Immature natural killer cell (primary cell): ENCODE data around the gene PXN. TPM values are rescaled to one million over a fixed set of nuclear protein-coding genes. Genes with fewer than 3 reads are reported as not detected.
A peak's percentile ranks its signal among the peaks of the same experiment; 100 is the strongest.

ENCODE experiments used
- DNase-seq, 3 donors: peaks; one replicate each; pipeline ENCODE4 v3.0.0; 2022; ENCODE audit warnings: mixed read lengths in 1 of 3
- H3K27ac Mint-ChIP-seq, 6 donors: one replicate each; pipeline ENCODE4 v1.8.0; 2020; ENCODE audit warnings: mixed read lengths in 6 of 6, mild to moderate bottlenecking in 5 of 6, inconsistent platforms in 4 of 6, moderate library complexity in 3 of 6
- H3K27me3 Mint-ChIP-seq, 3 donors: one replicate each; pipeline ENCODE4 v1.8.0; 2020 to 2021; ENCODE audit warnings: low read depth in 3 of 3, mild to moderate bottlenecking in 3 of 3, mixed read lengths in 3 of 3, moderate library complexity in 3 of 3, inconsistent platforms in 1 of 3
- H3K36me3 Mint-ChIP-seq, 3 donors: one replicate each; pipeline ENCODE4 v1.8.0; 2020; ENCODE audit warnings: mixed read lengths in 3 of 3, inconsistent platforms in 2 of 3, mild to moderate bottlenecking in 2 of 3
- H3K4me1 Mint-ChIP-seq, 2 donors: one replicate each; pipeline ENCODE4 v1.8.0; 2020; ENCODE audit warnings: inconsistent platforms in 2 of 2, mild to moderate bottlenecking in 2 of 2, mixed read lengths in 2 of 2, moderate library complexity in 1 of 2
- H3K4me3 Mint-ChIP-seq, 5 donors: one replicate each; pipeline ENCODE4 v1.8.0; 2020; ENCODE audit warnings: mild to moderate bottlenecking in 5 of 5, mixed read lengths in 5 of 5, inconsistent platforms in 3 of 5, moderate library complexity in 3 of 5
- H3K9me3 Mint-ChIP-seq, 6 donors: one replicate each; pipeline ENCODE4 v1.8.0; 2020; ENCODE audit warnings: mild to moderate bottlenecking in 6 of 6, mixed read lengths in 6 of 6, inconsistent platforms in 4 of 6, moderate library complexity in 3 of 6
- polyA plus RNA-seq, 3 donors: library from polyadenylated mRNA; unstranded; fragments of 300-500 nt; fragmentation: Illumina TruSeq; gene quantifications; one replicate each; pipeline ENCODE4 v1.2.3, GENCODE V29; 2021

PXN gene
- polyA plus RNA-seq, 3 donors from 2014 or later: 132 to 310 (median 240) TPM

DNA sequence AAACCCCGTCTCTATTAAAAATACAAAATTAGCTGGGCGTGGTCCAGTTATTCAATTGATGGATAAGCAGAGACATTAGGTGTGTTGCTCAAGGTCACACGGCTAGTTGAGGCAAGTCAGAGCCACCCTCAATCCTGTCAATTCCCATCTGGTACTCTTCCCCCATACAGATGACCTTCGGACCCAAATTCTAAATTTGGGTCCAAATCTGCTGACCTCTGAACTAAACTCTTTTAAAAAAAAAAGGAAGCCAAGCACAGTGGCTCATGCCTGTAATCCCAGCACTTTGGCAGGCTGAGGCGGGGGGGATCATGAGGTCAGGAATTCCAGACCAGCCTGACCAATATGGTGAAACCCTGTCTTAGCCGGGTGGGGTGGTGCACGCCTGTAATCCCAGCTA lies 94.9 kb downstream of the PXN start:
- Mint-ChIP-seq H3K9me3 (no peaks in the 10 kb centered on the region), H3K4me1 (no peaks in the 10 kb centered on the region), H3K36me3 (peaks cover 8 to 44% (median 12%) of the 10 kb centered on the region in 3 donors), H3K4me3 (no peak overlapping the region), H3K27me3 (peaks cover 0 to 2% (median 2%) of the 10 kb centered on the region in 3 donors), H3K27ac (no peak overlapping the region)
- DNase-seq: no peak

DNA sequence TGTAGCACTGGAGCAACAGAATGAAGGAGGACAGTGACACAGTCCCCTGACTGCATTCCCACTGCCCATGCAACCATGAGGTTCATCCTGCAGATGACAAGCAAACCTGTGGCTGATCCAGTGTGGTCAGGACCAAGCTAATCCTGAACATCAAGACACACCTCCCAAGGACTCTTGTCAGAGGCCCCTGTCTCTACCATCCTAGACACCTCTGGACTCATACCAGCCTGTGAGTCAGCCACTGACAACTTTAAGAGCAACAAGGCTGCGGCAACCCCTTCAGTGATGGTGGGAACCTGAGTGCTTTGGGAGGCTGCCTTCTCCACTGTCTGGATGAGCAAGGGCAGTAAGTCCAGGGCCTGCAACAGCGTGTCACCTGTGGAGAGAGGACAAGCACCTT lies 95.6 kb downstream of the PXN start:
- no peak overlapping the region for H3K4me3 Mint-ChIP-seq
- H3K4me1 Mint-ChIP-seq: no peaks in the 10 kb centered on the region
- DNase-seq: no peak
- no peak overlapping the region for H3K27ac Mint-ChIP-seq
- peaks cover 8 to 37% (median 12%) of the 10 kb centered on the region in 3 donors for H3K36me3 Mint-ChIP-seq
- no peaks in the 10 kb centered on the region for H3K9me3 Mint-ChIP-seq
- H3K27me3 Mint-ChIP-seq: peaks cover 0 to 2% (median 2%) of the 10 kb centered on the region in 3 donors

DNA sequence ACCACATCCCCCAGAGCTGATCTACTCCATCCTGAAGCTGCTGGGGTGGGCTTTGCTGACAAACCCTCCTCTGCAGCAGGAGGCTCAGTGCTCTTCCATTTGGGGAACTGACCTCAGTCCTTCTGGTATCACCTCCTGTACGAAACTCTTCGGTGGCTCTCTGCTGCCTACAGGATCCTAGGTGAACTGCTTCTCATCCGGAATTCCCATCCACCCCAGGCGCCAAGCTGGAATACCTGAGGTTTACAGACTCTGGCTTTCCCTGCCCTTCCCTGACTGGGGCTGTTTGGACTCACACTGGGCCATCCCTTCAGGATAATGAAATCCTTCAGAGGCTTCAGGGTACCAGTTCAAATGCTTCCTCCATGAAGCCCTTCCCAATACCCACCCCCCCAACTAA lies 97.2 kb downstream of the PXN start:
- Mint-ChIP-seq H3K9me3 (no peaks in the 10 kb centered on the region), H3K4me3 (no peak overlapping the region), H3K27me3 (peaks cover 0 to 2% (median 1%) of the 10 kb centered on the region in 3 donors), H3K36me3 (peaks cover 2 to 34% (median 9%) of the 10 kb centered on the region in 3 donors), H3K27ac (no peak overlapping the region), H3K4me1 (no peaks in the 10 kb centered on the region)
- DNase-seq: no peak

DNA sequence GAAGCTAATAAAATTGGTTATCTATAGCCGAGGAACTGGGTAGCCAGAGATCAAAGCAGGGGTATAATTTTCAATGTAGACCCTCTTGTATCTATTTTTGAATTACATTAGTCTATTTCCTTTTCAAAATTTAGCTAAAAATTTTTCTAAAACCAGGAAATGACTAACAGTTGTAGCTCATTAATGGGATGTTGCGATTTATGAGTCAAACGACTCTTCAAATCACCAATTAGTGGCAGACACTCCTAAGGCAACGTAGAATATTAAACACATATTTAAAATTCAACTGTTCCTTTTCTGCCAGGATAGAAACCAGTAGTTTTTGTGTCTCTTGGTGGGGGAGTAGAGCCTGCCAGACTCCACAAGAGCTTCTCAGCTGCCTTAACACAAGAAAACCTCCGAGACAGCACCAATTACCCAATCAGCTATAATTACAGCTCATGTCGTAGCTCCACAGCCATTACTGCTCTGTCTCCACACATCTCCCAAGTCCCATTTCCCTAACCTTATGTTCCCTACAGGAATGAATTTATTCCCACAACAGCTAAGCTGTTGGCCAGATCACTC lies 97.9 kb downstream of the PXN start:
- H3K27ac Mint-ChIP-seq: peak overlapping the region in 1 of 6 donors; percentile 50
- H3K27me3 Mint-ChIP-seq: peaks cover 0 to 2% (median 1%) of the 10 kb centered on the region in 3 donors
- H3K36me3 Mint-ChIP-seq: peaks cover under 1 to 32% (median 9%) of the 10 kb centered on the region in 3 donors
- no peak for DNase-seq
- H3K4me3 Mint-ChIP-seq: no peak overlapping the region
- no peaks in the 10 kb centered on the region for H3K4me1 Mint-ChIP-seq
- H3K9me3 Mint-ChIP-seq: no peaks in the 10 kb centered on the region

- peaks cover 14 to 40% (median 21%) of the 10 kb centered on the region in 3 donors for H3K36me3 Mint-ChIP-seq
- H3K9me3 Mint-ChIP-seq: no peaks in the 10 kb centered on the region
- no peaks in the 10 kb centered on the region for H3K4me1 Mint-ChIP-seq
- no peak for DNase-seq
- peaks cover 0 to 3% (median 2%) of the 10 kb centered on the region in 3 donors for H3K27me3 Mint-ChIP-seq
- no peak overlapping the region for H3K4me3 Mint-ChIP-seq
- no peak overlapping the region for H3K27ac Mint-ChIP-seq
These were observed 101.2 kb downstream of the PXN start for GRCh38 chr12:120164293-120164692.

DNA sequence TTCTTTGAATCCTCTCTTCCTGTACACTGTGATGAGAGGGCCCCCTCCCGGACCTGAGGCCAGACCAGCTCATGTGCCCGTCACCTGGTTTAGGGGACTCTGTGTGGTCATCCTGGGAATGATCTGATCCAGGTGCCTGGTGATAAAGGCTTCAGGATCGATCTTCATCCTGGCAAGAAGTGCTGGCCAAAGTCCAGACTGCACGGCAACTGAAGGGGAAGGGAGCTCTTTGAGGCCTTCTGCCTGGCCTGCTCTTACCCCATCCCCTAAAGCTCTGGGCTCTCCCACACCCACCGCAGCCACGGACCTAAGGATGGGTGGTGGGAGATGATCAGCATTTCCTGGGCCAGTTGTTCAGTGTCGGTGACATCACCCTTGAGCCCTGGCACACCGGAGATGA lies 102.8 kb downstream of the PXN start:
- DNase-seq: no peak
- Mint-ChIP-seq H3K27ac (no peak overlapping the region), H3K4me3 (no peak overlapping the region), H3K9me3 (no peaks in the 10 kb centered on the region), H3K4me1 (no peaks in the 10 kb centered on the region), H3K36me3 (peaks cover 20 to 35% (median 23%) of the 10 kb centered on the region in 3 donors), H3K27me3 (peaks cover 0 to 6% (median 0%) of the 10 kb centered on the region in 3 donors)

DNA sequence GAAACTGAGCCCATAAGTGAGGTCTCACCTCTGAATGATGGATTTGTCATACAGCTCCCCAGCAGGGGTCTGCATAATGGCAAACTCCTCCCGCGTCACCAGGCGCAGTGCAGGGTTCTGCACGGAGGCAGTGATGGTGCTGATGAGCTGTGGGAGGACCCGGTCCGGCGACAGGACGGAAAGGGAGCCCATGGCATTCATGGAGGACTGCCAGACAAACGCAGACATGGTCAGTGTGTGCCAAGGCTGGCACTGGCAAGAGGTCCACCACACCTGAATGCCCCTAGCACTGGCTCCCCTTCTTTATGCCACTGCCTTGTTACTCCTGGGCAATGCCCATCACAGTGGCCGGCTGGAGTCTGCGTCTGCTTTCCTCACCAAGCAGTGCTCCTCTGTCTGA lies 103.7 kb downstream of the PXN start:
- H3K27ac Mint-ChIP-seq: no peak overlapping the region
- no peak overlapping the region for H3K4me3 Mint-ChIP-seq
- no peak for DNase-seq
- no peaks in the 10 kb centered on the region for H3K4me1 Mint-ChIP-seq
- H3K9me3 Mint-ChIP-seq: no peaks in the 10 kb centered on the region
- H3K36me3 Mint-ChIP-seq: peaks cover 26 to 41% (median 31%) of the 10 kb centered on the region in 3 donors
- peaks cover 0 to 6% (median 0%) of the 10 kb centered on the region in 3 donors for H3K27me3 Mint-ChIP-seq

Other genes with a start within 250 kb of the PXN start
- gene RAB35, start 149.0 kb downstream of the PXN start, polyA plus RNA-seq: 10 to 100 TPM; 16.3 to 34.9 (median 26.3) TPM
- gene GCN1, start 71.0 kb downstream of the PXN start, polyA plus RNA-seq: 10 to 100 TPM in 2 of 3 donors, 1 to 10 TPM in 1; 9.7 to 26.4 (median 11.3) TPM
- 1,000 to 10,000 TPM in 1 of 3 donors, 100 to 1,000 TPM in 2; 528 to 1,271 (median 768) TPM for gene RPLP0, start 64.6 kb downstream of the PXN start, polyA plus RNA-seq
- gene RNU4-2, start 26.2 kb upstream of the PXN start, polyA plus RNA-seq: 10 to 100 TPM in 1 of 3 donors, not detected in 2; 70.0 TPM
- not detected for gene RNU4-1, start 27.5 kb upstream of the PXN start, polyA plus RNA-seq
- 1 to 10 TPM in 2 of 3 donors, not detected in 1; 1.5 to 1.9 TPM for gene SIRT4, start 36.6 kb upstream of the PXN start, polyA plus RNA-seq
- under 1 TPM in 1 of 3 donors, not detected in 2; 0.76 TPM for gene PLA2G1B, start 62.0 kb upstream of the PXN start, polyA plus RNA-seq
- not detected for gene MSI1, start 103.4 kb upstream of the PXN start, polyA plus RNA-seq
- 1,000 to 10,000 TPM in 2 of 3 donors, 100 to 1,000 TPM in 1; 859 to 1,309 (median 1,192) TPM for gene COX6A1, start 172.4 kb upstream of the PXN start, polyA plus RNA-seq
- gene TRIAP1, start 180.7 kb upstream of the PXN start, polyA plus RNA-seq: 10 to 100 TPM; 66.4 to 76.8 (median 69.2) TPM
- 10 to 100 TPM in 2 of 3 donors, 1 to 10 TPM in 1; 8.3 to 26.7 (median 23.3) TPM for gene GATC, start 180.7 kb upstream of the PXN start, polyA plus RNA-seq
- 100 to 1,000 TPM; 221 to 292 (median 271) TPM for gene SRSF9, start 204.0 kb upstream of the PXN start, polyA plus RNA-seq
- gene DYNLL1, start 230.4 kb upstream of the PXN start, polyA plus RNA-seq: 100 to 1,000 TPM; 399 to 508 (median 457) TPM